ENCODE results near the gene PUS10. TPM values are rescaled to one million over a fixed set of nuclear protein-coding genes. Genes with fewer than 3 reads are reported as not detected.

PUS10 gene
- total and polyA plus RNA-seq, 2 of the 8 experiments (the other 6 are each of a cell fraction or from before 2014, with no cell fraction given): 1.3 to 3.1 TPM

DNA sequence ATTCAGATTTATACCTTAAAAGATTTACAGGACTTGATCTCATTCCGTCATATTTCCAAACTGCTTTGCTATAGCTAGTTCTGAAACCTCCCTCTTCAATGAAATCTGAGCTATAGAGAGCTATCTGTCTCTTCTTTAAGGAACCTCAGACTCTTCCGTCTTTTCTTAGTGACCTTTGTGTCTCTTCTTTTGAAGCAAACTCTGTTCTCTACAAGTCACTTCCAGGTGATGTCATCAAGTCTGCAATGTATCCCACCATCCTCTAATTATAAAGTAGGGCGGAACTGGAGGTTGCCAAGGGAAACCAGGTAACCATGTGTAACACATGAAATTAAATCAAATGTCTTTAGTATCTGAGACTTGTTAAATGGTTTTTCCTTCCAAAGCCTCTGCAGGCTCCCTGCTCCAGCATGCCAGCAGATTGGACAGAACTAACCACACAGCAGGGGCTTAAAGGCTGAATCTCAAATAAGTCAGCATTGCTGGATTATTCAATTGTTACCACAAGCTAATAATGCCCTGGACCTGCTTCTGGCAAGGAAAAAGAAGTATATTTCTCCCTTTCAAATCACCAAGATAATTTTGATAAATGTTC lies 41.7 kb downstream of the PUS10 start:
- no peak overlapping the region for H3K18ac ChIP-seq (ENCODE audit: extremely low read depth, low read length)
- H3K4me2 ChIP-seq (ENCODE audit: insufficient read depth in 1 of 2, low read depth in 2 of 2, low read length in 2 of 2): no peak overlapping the region
- no peak overlapping the region for H3K14ac ChIP-seq (ENCODE audit: insufficient read length)
- H2BK15ac ChIP-seq (ENCODE audit: low read length): no peak overlapping the region
- H3K36me3 ChIP-seq (ENCODE audit: control insufficient read depth in 2 of 4, insufficient read depth in 4 of 4, low read length in 3 of 4): no peaks in the 10 kb centered on the region
- no peak overlapping the region for H2AFZ ChIP-seq (ENCODE audit: low read length)
- H2BK5ac ChIP-seq (ENCODE audit: low read depth, low read length): no peak overlapping the region
- TF ChIP-seq GABPA (IDR thresholded peaks at IDR 0.05; ENCODE audit: borderline replicate concordance, insufficient read depth, low read length) (no peak), CEBPB (IDR thresholded peaks at IDR 0.05; ENCODE audit: low read depth, low read length) (no peak), POLR2AphosphoS5 (IDR thresholded peaks at IDR 0.05; ENCODE audit: low read depth, low read length) (no peak), SUZ12 (IDR thresholded peaks at IDR 0.05; ENCODE audit: low read length) (no peak), CTBP2 (IDR thresholded peaks at IDR 0.05; ENCODE audit: borderline replicate concordance, insufficient read depth, insufficient read length, low read length) (no peak), RBBP5 (IDR thresholded peaks at IDR 0.05; ENCODE audit: borderline replicate concordance, low read depth, low read length) (no peak), PHF8 (conservative IDR thresholded peaks at IDR 0.05; ENCODE audit: low read depth, low read length) (no peak)
- TF ChIP-seq, protein P1, sequence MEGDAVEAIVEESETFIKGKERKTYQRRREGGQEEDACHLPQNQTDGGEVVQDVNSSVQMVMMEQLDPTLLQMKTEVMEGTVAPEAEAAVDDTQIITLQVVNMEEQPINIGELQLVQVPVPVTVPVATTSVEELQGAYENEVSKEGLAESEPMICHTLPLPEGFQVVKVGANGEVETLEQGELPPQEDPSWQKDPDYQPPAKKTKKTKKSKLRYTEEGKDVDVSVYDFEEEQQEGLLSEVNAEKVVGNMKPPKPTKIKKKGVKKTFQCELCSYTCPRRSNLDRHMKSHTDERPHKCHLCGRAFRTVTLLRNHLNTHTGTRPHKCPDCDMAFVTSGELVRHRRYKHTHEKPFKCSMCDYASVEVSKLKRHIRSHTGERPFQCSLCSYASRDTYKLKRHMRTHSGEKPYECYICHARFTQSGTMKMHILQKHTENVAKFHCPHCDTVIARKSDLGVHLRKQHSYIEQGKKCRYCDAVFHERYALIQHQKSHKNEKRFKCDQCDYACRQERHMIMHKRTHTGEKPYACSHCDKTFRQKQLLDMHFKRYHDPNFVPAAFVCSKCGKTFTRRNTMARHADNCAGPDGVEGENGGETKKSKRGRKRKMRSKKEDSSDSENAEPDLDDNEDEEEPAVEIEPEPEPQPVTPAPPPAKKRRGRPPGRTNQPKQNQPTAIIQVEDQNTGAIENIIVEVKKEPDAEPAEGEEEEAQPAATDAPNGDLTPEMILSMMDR (IDR thresholded peaks at IDR 0.05; ENCODE audit: control extremely low read depth in 1 of 3, insufficient read depth in 1 of 3, low read depth in 1 of 3, low read length in 3 of 3): no peak
- TF ChIP-seq, protein P2, sequence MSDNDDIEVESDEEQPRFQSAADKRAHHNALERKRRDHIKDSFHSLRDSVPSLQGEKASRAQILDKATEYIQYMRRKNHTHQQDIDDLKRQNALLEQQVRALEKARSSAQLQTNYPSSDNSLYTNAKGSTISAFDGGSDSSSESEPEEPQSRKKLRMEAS (IDR thresholded peaks at IDR 0.05): no peak
- H2BK12ac ChIP-seq (ENCODE audit: low read depth, low read length): no peak overlapping the region
- no peak overlapping the region for H4K8ac ChIP-seq (ENCODE audit: extremely low read depth, insufficient read depth, low read length)
- H2AK5ac ChIP-seq (ENCODE audit: low read depth, low read length): no peak overlapping the region
- POLR2A ChIA-PET (ENCODE audit: partially characterized antibody): no interaction called here
- H3K27me3 ChIP-seq (replicated peaks in 1 of 4; ENCODE audit: control insufficient read depth in 3 of 4, extremely low read depth in 1 of 4, insufficient read depth in 3 of 4, low read length in 3 of 4): no peaks in the 10 kb centered on the region
- WGBS, 2 experiments (ENCODE audit: extremely low coverage in 1 of 2, insufficient coverage in 1 of 2, insufficient read length in 1 of 2, insufficient replicate concordance in 2 of 2, low coverage in 1 of 2, low lambda C conversion rate in 2 of 2, missing lambda C conversion rate in 1 of 2): 84% methylated on average over 3 of the region's 3 CpGs; no CpG with 5 or more reads in 1 of the 2 experiments
- no peaks in the 10 kb centered on the region; a peak in 1 of 7 replicates for H3K4me1 ChIP-seq (replicated peaks in 1 of 4; ENCODE audit: control insufficient read depth in 3 of 4, insufficient read depth in 4 of 4, low read length in 3 of 4)
- H3K9ac ChIP-seq (replicated peaks in 1 of 4; ENCODE audit: extremely low read depth in 1 of 4, low read depth in 3 of 4, low read length in 3 of 4): no peak overlapping the region
- DNase-seq (ENCODE audit: low read depth in 1 of 2, low spot score in 2 of 2) (no peak), FAIRE-seq (no peak)
- no peak overlapping the region for H3K4me3 ChIP-seq (ENCODE audit: extremely low read depth in 1 of 4, insufficient read depth in 2 of 4, low read depth in 3 of 4, low read length in 4 of 4)
- no peaks in the 10 kb centered on the region for H3K79me2 ChIP-seq (ENCODE audit: control insufficient read depth in 1 of 2, insufficient read depth in 2 of 2, low read length in 2 of 2)
- no peak overlapping the region for H2BK20ac ChIP-seq (ENCODE audit: low read length)
- CTCF ChIA-PET (ENCODE audit: partially characterized antibody): no interaction called here
- H2BK120ac ChIP-seq (replicated peaks; ENCODE audit: low read depth, low read length): no peak overlapping the region
- H3K23ac ChIP-seq (ENCODE audit: insufficient read length): no peak overlapping the region
- no peaks in the 10 kb centered on the region for H3K9me3 ChIP-seq (ENCODE audit: insufficient read depth in 2 of 2, low read depth in 1 of 2, low read length in 1 of 2)
- H3K27ac ChIP-seq (ENCODE audit: low read depth, low read length): no peak overlapping the region
- no peaks in the 10 kb centered on the region for H3K79me1 ChIP-seq (ENCODE audit: low read depth, low read length)
- H4K5ac ChIP-seq (ENCODE audit: insufficient read length, low read depth, low read length): no peak overlapping the region
- no peak overlapping the region for H3K4ac ChIP-seq (replicated peaks; ENCODE audit: insufficient read length, low read depth, low read length)
- H3K56ac ChIP-seq (replicated peaks; ENCODE audit: insufficient read length, low read depth, low read length): no peak overlapping the region
- peaks cover 0 to 1% of the 10 kb centered on the region in 2 experiments for H4K20me1 ChIP-seq (replicated peaks in 1 of 2; ENCODE audit: control insufficient read depth in 1 of 2, insufficient read depth in 2 of 2, low read length in 2 of 2)
- no peaks in the 10 kb centered on the region for H3K23me2 ChIP-seq (ENCODE audit: low read depth, low read length)
- H4K91ac ChIP-seq (replicated peaks; ENCODE audit: insufficient read length, low read length): no peak overlapping the region
